Ectodermal cell (in vitro differentiated cells): Measurements from ENCODE around the gene C18orf54.
"Not testable (repeated sequence)": the region's sequence is repeated elsewhere in the genome, so short reads cannot be mapped to it uniquely, and the experiment has no call there.

ENCODE experiments used
- H3K27ac ChIP-seq: 2 replicates; pipeline ENCODE4 v1.7.0; 2013; ENCODE audit warnings: mild to moderate bottlenecking, low read depth, low read length; ENCODE audit not compliant: insufficient read depth, poor library complexity, severe bottlenecking
- H3K27me3 ChIP-seq: 2 replicates; pipeline ENCODE4 v1.7.0; 2013; ENCODE audit warnings: mild to moderate bottlenecking, low read length; ENCODE audit not compliant: insufficient read depth, control insufficient read depth, poor library complexity, severe bottlenecking
- H3K36me3 ChIP-seq: one replicate; pipeline ENCODE4 v1.7.0; 2013; ENCODE audit warnings: low read length; ENCODE audit not compliant: control insufficient read depth, insufficient read depth
- H3K4me1 ChIP-seq: one replicate; pipeline ENCODE4 v1.7.0; 2013; ENCODE audit warnings: low read length; ENCODE audit not compliant: control insufficient read depth, insufficient read depth
- H3K4me3 ChIP-seq: 2 replicates; pipeline ENCODE4 v1.7.0; 2013; ENCODE audit warnings: low read depth, low read length, control low read depth; ENCODE audit not compliant: insufficient read depth
- H3K9me3 ChIP-seq: 2 replicates; pipeline ENCODE4 v1.7.0; 2013; ENCODE audit warnings: mild to moderate bottlenecking, low read length, moderate library complexity; ENCODE audit not compliant: control insufficient read depth
- WGBS, 2 experiments: methylation state at CpG; one replicate each; pipeline ENCODE4 v1.1.7; 2013; ENCODE audit warnings: missing lambda C conversion rate in 2 of 2; 5-methylcytosine and 5-hydroxymethylcytosine counted together

C18orf54 gene

DNA sequence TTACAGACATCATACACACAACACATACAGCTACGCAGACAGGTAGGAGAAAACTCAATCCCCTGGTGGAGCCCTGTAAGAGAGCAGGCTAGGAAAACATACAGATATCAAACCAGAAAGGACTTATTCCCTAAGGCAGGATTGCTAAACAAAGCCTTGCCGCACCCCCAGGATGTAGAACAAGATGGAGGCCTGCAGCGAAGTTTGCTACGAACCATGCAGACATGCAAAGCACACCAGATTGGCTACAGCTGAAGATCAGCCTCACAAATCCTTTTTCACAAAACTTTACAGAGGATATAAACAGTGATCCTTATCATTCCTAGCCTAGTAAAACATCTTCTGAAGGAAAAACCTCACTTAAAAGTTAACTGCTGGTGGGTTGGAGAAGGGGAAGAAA lies 28.3 kb downstream of the C18orf54 start:
- Histone ChIP-seq H3K9me3 (no peaks in the 10 kb centered on the region), H3K4me1 (no peaks in the 10 kb centered on the region), H3K27me3 (no peaks in the 10 kb centered on the region), H3K27ac (no peak overlapping the region), H3K4me3 (no peak overlapping the region), H3K36me3 (no peaks in the 10 kb centered on the region)
- 74% methylated on average over 4 of the region's 4 CpGs for WGBS, 2 experiments

DNA sequence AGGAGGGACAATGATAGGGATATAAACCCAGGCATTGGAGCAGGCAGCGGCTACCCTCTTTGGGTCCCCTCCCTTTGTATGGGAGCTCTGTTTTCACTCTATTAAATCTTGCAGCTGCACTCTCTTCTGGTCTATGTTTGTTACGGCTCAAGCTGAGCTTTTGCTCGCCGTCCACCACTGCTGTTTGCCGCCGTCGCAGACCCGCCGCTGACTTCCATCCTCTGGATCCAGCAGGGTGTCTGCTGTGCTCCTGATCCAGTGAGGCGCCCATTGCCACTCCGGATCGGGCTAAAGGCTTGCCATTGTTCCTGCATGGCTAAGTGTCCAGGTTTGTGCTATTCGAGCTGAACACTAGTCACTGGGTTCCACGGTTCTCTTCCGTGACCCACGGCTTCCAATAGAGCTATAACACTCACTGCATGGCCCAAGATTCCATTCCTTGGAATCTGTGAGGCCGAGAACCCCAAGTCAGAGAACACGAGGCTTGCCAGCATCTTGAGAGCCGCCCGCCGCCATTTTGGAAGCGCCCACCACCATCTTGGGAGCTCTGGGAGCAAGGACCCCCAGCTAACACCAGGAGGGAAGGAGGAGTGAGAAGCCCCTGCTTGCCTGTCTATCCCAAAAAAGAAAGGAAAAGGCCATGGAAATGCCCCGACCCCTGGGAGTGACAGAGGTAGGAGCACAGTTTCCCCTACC lies 29.2 kb downstream of the C18orf54 start:
- not testable (repeated sequence) for H3K4me1 ChIP-seq, H3K36me3 ChIP-seq, H3K27ac ChIP-seq, H3K4me3 ChIP-seq, H3K9me3 ChIP-seq, H3K27me3 ChIP-seq
- WGBS, 2 experiments = 94 to 95% methylated on average over 23 of the region's 23 CpGs

DNA sequence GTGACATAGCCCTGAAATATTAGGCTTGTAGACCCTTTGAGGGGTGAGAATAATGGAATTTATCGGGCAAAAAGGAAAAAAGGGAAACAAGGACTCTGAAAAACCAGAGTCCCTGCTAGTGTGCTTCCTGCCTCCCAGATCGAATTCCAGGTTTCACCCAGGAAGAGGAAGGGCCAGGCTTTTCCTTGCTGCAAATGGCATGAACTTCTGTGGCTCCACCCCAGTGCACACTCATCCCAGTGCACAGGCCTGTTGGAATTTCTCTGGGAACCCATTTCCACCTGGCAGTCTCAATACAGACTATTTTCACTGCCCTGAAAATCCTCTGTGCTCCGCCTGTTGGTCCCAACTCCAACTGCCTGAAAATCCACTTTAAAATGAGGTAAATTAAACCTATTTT lies 29.9 kb downstream of the C18orf54 start:
- WGBS, 2 experiments = 96% methylated on average over 3 of the region's 3 CpGs
- H3K4me1 ChIP-seq = no peaks in the 10 kb centered on the region
- H3K4me3 ChIP-seq = no peak overlapping the region
- H3K27me3 ChIP-seq = no peaks in the 10 kb centered on the region
- no peaks in the 10 kb centered on the region for H3K9me3 ChIP-seq
- H3K36me3 ChIP-seq = no peaks in the 10 kb centered on the region
- no peak overlapping the region for H3K27ac ChIP-seq

DNA sequence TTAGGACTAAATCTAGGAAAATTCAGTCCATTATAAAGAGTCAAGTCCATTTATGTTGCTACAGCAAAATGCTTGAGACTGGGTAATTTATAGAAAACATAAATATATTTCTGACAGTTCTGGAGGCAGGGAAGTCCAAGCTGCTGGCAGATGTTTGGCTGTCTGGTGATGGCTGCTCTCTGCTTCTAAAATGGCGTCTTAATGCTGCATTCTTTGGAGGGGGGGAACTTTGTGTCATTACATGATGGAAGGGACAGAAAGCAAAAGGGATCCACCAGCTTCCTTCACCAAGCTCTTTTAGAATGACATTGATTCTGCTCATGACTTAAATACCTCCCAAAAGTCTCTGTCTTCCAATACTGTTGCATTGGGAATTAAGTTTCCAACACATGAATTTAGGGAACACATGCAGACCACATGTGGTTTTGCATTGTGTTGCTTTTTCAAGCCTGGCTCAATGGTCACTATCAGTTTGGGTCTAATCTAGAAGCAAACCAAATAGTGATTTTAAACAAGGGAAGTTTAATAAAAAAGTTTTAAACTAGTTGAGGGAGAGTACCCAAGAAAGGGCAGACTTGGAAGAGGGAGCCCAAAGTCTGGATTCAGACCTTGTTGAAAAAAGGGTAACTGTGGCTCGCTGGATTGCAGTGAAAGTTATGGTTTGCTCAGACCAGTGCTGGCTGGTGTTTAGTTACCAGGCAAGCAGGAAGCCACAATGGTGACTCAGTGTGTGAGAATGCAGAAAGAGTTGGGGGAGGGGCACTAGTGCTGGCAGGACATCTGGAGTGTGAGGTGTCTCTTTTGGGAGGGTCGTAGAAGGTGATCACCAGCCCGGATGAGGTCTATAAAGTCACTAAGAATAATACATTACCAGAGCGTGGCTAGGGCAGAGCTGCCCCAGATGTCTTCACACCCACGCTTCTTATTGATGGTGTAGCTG lies 30.8 kb downstream of the C18orf54 start:
- Histone ChIP-seq H3K27ac (no peak overlapping the region), H3K4me1 (no peaks in the 10 kb centered on the region), H3K27me3 (no peaks in the 10 kb centered on the region), H3K9me3 (no peaks in the 10 kb centered on the region), H3K4me3 (no peak overlapping the region), H3K36me3 (no peaks in the 10 kb centered on the region)
- WGBS, 2 experiments = 48 to 71% methylated on average over 6 of the region's 6 CpGs

DNA sequence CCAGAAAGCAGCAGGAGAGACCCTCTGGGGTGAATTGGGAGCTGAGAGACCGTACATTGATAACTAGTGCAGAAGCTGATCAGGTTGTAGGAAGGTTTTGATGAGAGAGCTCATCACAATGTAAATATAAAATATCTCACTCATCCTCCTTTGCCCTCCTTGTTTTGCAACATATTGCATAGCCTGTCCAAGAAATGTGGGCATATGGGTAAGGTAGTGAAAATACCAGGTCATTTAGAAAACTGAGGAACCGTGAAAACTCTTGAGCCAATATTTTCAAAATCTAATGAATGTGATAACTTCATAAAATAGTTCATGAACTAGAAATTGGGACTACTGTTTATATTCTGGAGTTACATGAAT lies 31.4 kb downstream of the C18orf54 start:
- 43% methylated on average over 2 of the region's 2 CpGs; no CpG with 5 or more reads in 1 of the 2 experiments for WGBS, 2 experiments
- no peaks in the 10 kb centered on the region for H3K9me3 ChIP-seq
- H3K4me3 ChIP-seq = no peak overlapping the region

DNA sequence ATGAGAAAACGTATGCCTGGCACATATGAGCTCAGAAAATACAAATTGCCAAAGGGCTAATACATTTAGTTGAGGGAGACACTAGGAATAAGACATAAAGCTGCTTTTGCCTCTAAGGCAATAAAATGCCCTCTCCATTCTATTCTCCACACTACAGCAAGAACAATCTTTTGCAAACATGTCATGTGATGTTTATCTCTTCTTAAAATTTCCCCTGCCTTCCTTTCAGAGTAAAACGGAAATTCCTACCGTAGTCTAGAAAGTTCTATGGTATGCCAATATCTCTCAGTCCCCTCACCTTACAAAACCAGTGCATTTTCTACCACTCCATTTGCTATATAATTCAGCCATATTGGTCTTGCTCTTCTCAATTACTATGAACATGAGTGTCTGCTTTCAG lies 33.1 kb downstream of the C18orf54 start:
- 86 to 97% methylated on average over 3 of the region's 3 CpGs for WGBS, 2 experiments
- H3K27ac ChIP-seq = no peak overlapping the region
- H3K27me3 ChIP-seq = no peaks in the 10 kb centered on the region
- no peak overlapping the region for H3K4me3 ChIP-seq
- no peaks in the 10 kb centered on the region for H3K9me3 ChIP-seq
- H3K36me3 ChIP-seq = no peaks in the 10 kb centered on the region
- no peaks in the 10 kb centered on the region for H3K4me1 ChIP-seq

More for the DNA sequence above, 31.4 kb downstream of the C18orf54 start:
- Histone ChIP-seq H3K27ac (no peak overlapping the region), H3K27me3 (no peaks in the 10 kb centered on the region), H3K36me3 (no peaks in the 10 kb centered on the region), H3K4me1 (no peaks in the 10 kb centered on the region)

DNA sequence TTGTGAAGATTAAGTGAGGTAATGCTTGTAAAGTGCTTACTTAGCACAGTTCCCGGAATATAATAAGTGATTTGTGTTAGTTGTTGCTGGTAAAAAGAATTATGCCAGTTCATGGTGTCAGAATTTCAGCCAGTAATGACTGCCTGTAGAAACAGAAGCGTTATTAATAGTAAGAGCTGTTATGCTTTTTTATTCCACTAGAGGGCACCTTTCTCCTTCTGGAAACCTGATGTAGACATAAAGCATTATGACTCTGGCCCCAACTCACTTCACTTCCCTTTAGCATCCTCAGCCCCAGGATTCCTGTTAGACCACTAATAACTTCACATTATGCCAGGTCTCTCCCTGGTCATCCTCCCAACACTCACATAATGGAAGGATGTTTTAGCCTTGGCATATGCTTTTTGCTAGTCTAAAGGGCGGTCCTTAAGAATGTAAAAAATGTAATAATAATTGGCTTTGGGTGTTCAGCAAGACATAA lies 34.9 kb downstream of the C18orf54 start:
- Histone ChIP-seq H3K4me1 (no peaks in the 10 kb centered on the region), H3K27ac (no peak overlapping the region), H3K9me3 (no peaks in the 10 kb centered on the region), H3K36me3 (no peaks in the 10 kb centered on the region), H3K4me3 (no peak overlapping the region), H3K27me3 (no peaks in the 10 kb centered on the region)
- 11 to 43% methylated on average over 2 to 3 of the region's 3 CpGs for WGBS, 2 experiments

DNA sequence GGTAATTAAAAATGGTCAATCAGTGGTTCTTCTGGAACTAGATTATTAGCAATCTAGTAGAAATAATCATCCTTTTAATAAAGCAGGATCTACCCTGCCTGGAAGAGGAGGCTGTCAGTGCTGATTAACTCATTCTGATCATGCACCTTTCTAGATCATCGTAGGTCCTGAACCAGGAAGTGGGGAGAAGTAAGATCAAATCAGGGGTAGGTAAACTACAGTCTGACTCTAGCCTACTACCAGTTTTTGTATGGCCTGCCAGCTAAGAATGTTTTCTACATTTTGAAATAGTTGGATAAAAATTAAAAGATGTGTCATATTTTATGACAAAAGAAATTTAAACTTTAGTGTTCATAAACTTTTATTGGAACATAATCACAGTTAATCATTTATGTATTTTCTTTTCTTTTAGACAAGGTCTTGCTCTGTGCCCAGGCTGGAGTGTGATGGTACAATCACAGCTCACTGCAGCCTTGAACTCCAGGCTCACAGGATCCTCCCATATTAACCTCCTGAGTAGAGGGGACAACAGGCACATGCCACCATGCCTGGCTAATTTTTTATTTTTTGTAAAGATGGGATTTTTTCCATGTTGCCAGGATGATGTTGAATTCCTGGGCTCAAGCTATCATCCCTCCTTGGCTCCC lies 36.1 kb downstream of the C18orf54 start:
- no peaks in the 10 kb centered on the region for H3K4me1 ChIP-seq
- no peaks in the 10 kb centered on the region for H3K36me3 ChIP-seq
- H3K4me3 ChIP-seq = no peak overlapping the region
- no peak overlapping the region for H3K27ac ChIP-seq
- no peaks in the 10 kb centered on the region for H3K9me3 ChIP-seq
- H3K27me3 ChIP-seq = no peaks in the 10 kb centered on the region
- WGBS, 2 experiments = 90 to 94% methylated on average over 1 of the region's 1 CpG

DNA sequence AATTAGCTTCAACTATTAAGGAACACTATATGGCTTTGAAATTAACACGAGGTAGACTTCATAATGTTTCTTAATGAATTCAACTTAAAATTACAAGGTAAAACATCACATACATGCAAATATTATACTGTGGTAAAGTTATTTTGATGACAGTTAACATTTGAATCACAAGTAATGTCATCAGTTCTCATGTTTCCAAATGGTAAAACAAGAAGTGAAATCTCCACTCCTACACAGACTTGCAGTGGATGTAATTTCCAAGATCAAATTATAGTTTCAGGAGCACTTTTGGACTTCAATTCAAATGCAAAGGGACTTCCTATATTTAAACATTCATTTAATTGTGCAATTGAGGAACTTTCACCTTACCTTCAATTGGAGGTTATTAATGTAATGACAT lies 39.1 kb downstream of the C18orf54 start:
- Histone ChIP-seq H3K36me3 (no peaks in the 10 kb centered on the region), H3K4me1 (no peaks in the 10 kb centered on the region), H3K27ac (no peak overlapping the region), H3K4me3 (no peak overlapping the region), H3K9me3 (no peaks in the 10 kb centered on the region), H3K27me3 (no peaks in the 10 kb centered on the region)
- WGBS, 2 experiments = 100% methylated on average over 1 of the region's 1 CpG; no CpG with 5 or more reads in 1 of the 2 experiments

DNA sequence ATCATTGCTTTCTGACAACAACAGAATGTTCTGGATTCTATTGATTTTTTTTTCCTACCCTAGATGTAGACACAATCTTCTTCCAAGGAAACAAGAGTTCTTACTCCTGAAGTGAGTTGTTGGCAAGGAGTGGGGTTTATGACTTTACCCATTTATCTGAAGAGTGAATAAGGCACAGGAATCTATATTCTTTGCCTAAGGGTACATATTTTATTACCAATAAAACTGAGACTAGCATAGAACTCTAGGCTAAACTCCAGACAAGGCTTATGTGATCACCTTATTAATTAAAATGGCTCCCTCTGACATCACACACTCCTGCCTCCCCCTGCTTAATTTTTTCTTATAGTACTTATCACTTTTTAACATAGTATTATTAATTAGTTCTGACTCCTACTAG lies 47.6 kb downstream of the C18orf54 start:
- H3K27me3 ChIP-seq = no peaks in the 10 kb centered on the region
- no peaks in the 10 kb centered on the region for H3K36me3 ChIP-seq
- H3K4me1 ChIP-seq = no peaks in the 10 kb centered on the region
- H3K27ac ChIP-seq = no peak overlapping the region
- no peak overlapping the region for H3K4me3 ChIP-seq
- no peaks in the 10 kb centered on the region for H3K9me3 ChIP-seq
